GM12878 (cell line): Measurements from ENCODE around the gene CELSR1. TPM values are rescaled to one million over a fixed set of nuclear protein-coding genes. Genes with fewer than 3 reads are reported as not detected.

Experiments
- ATAC-seq: fragments of 200-7000 bp; cut with Tn5 transposase; 3 replicates; pipeline ENCODE4 v1.9.1; 2020; ENCODE audit warnings: mild to moderate bottlenecking, moderate library complexity
- BruUV-seq: library from RNA; stranded (reverse); fragments of 400-500 nt; replicated peaks from 2 replicates; lab custom pipeline; 2021; lab: Mats Ljungman, UMichigan
- CTCF ChIA-PET: fragments of 300-600 bp; sonication (Branson Sonifier 250); formaldehyde crosslinking; extraction: SDS; loops from one replicate; lab custom pipeline; 2021; ENCODE audit warnings: inconsistent platforms; lab: Yijun Ruan, JAX
- POLR2A ChIA-PET: fragments of 350-600 bp; formaldehyde crosslinking; extraction: SDS; loops from one replicate; lab custom pipeline; 2021; ENCODE audit warnings: inconsistent platforms; lab: Charles Lee
- RAD21 ChIA-PET: fragments of 300-600 bp; sonication (Branson Sonifier 250); formaldehyde crosslinking; loops from one replicate; lab custom pipeline; 2023; ENCODE audit warnings: antibody characterized with exemption; ENCODE audit not compliant: unreplicated experiment; lab: Charles Lee
- SMC1A ChIA-PET: fragments of 300-600 bp; sonication (Branson Sonifier 250); formaldehyde crosslinking; loops from one replicate; lab custom pipeline; 2023; ENCODE audit not compliant: unreplicated experiment, uncharacterized antibody; lab: Charles Lee
- DNase-seq: peaks from one replicate; pipeline ENCODE4 v3.0.0-alpha.2; 2011; ENCODE audit warnings: low read depth, low spot score
- FAIRE-seq: peaks from 3 replicates; lab custom pipeline; 2011; peaks lifted over from hg19 to GRCh38; lab: Jason Lieb, UNC
- H2AFZ ChIP-seq: 2 replicates; pipeline ENCODE4 v1.6.0; 2011; ENCODE audit warnings: low read depth, low read length, control low read depth; ENCODE audit not compliant: control insufficient read depth
- H3K27ac ChIP-seq: 2 replicates; pipeline ENCODE4 v1.5.1; 2011; ENCODE audit warnings: control low read depth; ENCODE audit not compliant: control insufficient read depth, insufficient read depth
- H3K27me3 ChIP-seq, 2 experiments: replicated peaks in 1 of 2; 2 replicates each; pipeline versions ENCODE4 v1.6.0 to v1.6.1; 2011; ENCODE audit warnings: low read length in 1 of 2; ENCODE audit not compliant: control insufficient read depth in 2 of 2, insufficient read depth in 2 of 2
- H3K36me3 ChIP-seq, 2 experiments: 2 replicates each; pipeline ENCODE4 v1.5.1; 2011; ENCODE audit warnings: low read length in 1 of 2; ENCODE audit not compliant: control insufficient read depth in 2 of 2, insufficient read depth in 2 of 2
- H3K4me1 ChIP-seq: 2 replicates; pipeline ENCODE4 v1.6.1; 2011; ENCODE audit warnings: mild to moderate bottlenecking, low read length, moderate library complexity, mixed read lengths; ENCODE audit not compliant: control insufficient read depth, insufficient read depth
- H3K4me2 ChIP-seq: 2 replicates; pipeline ENCODE4 v1.6.0; 2011; ENCODE audit warnings: control low read depth; ENCODE audit not compliant: control insufficient read depth, insufficient read depth
- H3K4me3 ChIP-seq: fragments of 200-600 bp; sonication (generic); 2 replicates; pipeline ENCODE4 v1.5.1; 2016
- H3K79me2 ChIP-seq: 2 replicates; pipeline ENCODE4 v1.6.0; 2011; ENCODE audit warnings: low read length; ENCODE audit not compliant: control insufficient read depth, insufficient read depth
- H3K9ac ChIP-seq: 2 replicates; pipeline ENCODE4 v1.8.0; 2011; ENCODE audit warnings: low read length, control low read depth, mixed read lengths; ENCODE audit not compliant: control insufficient read depth, insufficient read depth
- H3K9me3 ChIP-seq: replicated peaks from 3 replicates; pipeline ENCODE4 v1.5.1; 2011; ENCODE audit warnings: mild to moderate bottlenecking, low read length; ENCODE audit not compliant: control insufficient read depth, insufficient read depth
- H4K20me1 ChIP-seq: 2 replicates; pipeline ENCODE4 v1.6.0; 2011; ENCODE audit not compliant: control insufficient read depth, insufficient read depth
- NR2C2 ChIP-seq: IDR thresholded peaks from 2 replicates; pipeline ENCODE4 v1.6.1; 2011; ENCODE audit warnings: borderline replicate concordance, low read depth; ENCODE audit not compliant: control insufficient read depth, insufficient read length
- ZBTB4 ChIP-seq: fragments of 450-650 bp; formaldehyde crosslinking; IDR thresholded peaks from 2 replicates; pipeline ENCODE4 v1.4.0; 2022; ENCODE audit warnings: mild to moderate bottlenecking, moderate library complexity
- WGBS: methylation state at CpG from one replicate; pipeline ENCODE4 v1.1.6; 2016; ENCODE audit warnings: low lambda C conversion rate; ENCODE audit not compliant: insufficient replicate concordance, insufficient coverage; ENCODE audit errors: missing lambda C conversion rate; 5-methylcytosine and 5-hydroxymethylcytosine counted together
- in situ Hi-C: fragments of 300-500 bp; cut with MboI; formaldehyde crosslinking; loops from 9 replicates; pipeline ENCODE4 v1.14.3; 2018; ENCODE audit warnings: mixed read lengths
- intact Hi-C: fragments of 100-400 bp; cut with micrococcal nuclease; formaldehyde crosslinking; loops from one replicate; pipeline ENCODE4 v1.14.2; 2022; ENCODE audit not compliant: unreplicated experiment
- polyA plus RNA-seq, 11 experiments: library from polyadenylated mRNA; depleted of rRNA in 4 of 11; unstranded in 6 of 11; stranded (reverse) in 5 of 11; fragments of >200 nt; fragmentation: Nextera tagmentation in 4 of 11; fragmentation: Illumina TruSeq in 1 of 11; extraction: Ambion mirVana in 4 of 11; extraction: Trizol in 1 of 11; gene quantifications; 1 replicate in 1 of 11; 2 replicates in 10 of 11; pipeline versions ENCODE4 v1.2.1 to v1.2.3, GENCODE V29; 2011 to 2016; ENCODE audit warnings: inconsistent platforms in 2 of 11, missing spikeins in 2 of 11, low read depth in 1 of 11
- total RNA-seq, 4 experiments: library from RNA; depleted of rRNA in 3 of 4; stranded (reverse); fragments of >200 nt in 3 of 4; fragmentation: Illumina TruSeq in 1 of 4; extraction: Trizol in 1 of 4; gene quantifications; 2 replicates each; pipeline versions ENCODE4 v1.2.1 to v1.2.3, GENCODE V29; 2013 to 2021
- TF ChIP-seq, protein P1 (sequence below): IDR thresholded peaks from 2 replicates; pipeline ENCODE4 v1.6.1; 2011; ENCODE audit warnings: borderline replicate concordance, low read depth, mild to moderate bottlenecking, moderate library complexity, mixed read lengths, low read length; ENCODE audit not compliant: insufficient read depth; ENCODE audit errors: extremely low read length

The CELSR1 gene
- total and polyA plus RNA-seq, 10 of the 15 experiments (the other 5 are each of a cell fraction or from before 2014, with no cell fraction given), result 0.05 to 1.7 (median 0.35) TPM; not detected in 2

- DNase-seq, result no peak
- H3K4me1 ChIP-seq, result no peaks in the 10 kb centered on the region
- in situ Hi-C loops (no loop called here), intact Hi-C loops (no loop called here)
- 28% methylated on average over 17 of the region's 19 CpGs for WGBS
- CTCF ChIA-PET, result interaction anchor here (0.5 to 1.3 kb wide), 2 partner anchors 144 to 1590 kb away, joined by 3 to 4 read pairs; no protein-coding TSS in a partner anchor
- H2AFZ ChIP-seq, result no peak overlapping the region
- no peaks in the 10 kb centered on the region for H3K36me3 ChIP-seq
- POLR2A ChIA-PET, result no interaction called here
- RAD21 ChIA-PET, result interaction anchor here (1.2 kb wide), 1 partner anchor 144 kb away, joined by 4 read pairs; no protein-coding TSS in a partner anchor
- no peak overlapping the region for H3K4me3 ChIP-seq
- SMC1A ChIA-PET, result no interaction called here
- no peak overlapping the region for H3K9ac ChIP-seq
- H3K9me3 ChIP-seq, result no peaks in the 10 kb centered on the region
- FAIRE-seq, result no peak
- H4K20me1 ChIP-seq, result no peaks in the 10 kb centered on the region
- H3K27ac ChIP-seq, result no peak overlapping the region
- no peaks in the 10 kb centered on the region for H3K27me3 ChIP-seq
- ATAC-seq, result no peak
- H3K79me2 ChIP-seq, result no peaks in the 10 kb centered on the region
- H3K4me2 ChIP-seq, result no peak overlapping the region
- BruUV-seq, result no TSS peak
- TF ChIP-seq, protein P1, sequence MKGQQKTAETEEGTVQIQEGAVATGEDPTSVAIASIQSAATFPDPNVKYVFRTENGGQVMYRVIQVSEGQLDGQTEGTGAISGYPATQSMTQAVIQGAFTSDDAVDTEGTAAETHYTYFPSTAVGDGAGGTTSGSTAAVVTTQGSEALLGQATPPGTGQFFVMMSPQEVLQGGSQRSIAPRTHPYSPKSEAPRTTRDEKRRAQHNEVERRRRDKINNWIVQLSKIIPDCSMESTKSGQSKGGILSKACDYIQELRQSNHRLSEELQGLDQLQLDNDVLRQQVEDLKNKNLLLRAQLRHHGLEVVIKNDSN, result no peak
- TF ChIP-seq NR2C2, result no peak
- no peak for TF ChIP-seq ZBTB4 (CRISPR knock-in tag)
Observed at GRCh38 chr22:46397951-46398350, 139.5 kb downstream of the CELSR1 start.
